ENCODE results near the gene CTSS. TPM values are rescaled to one million over a fixed set of nuclear protein-coding genes. Genes with fewer than 3 reads are reported as not detected.

CTSS gene
- 4.4 and 6.9 TPM in 2 replicates for total RNA-seq
- long read RNA-seq, full-length matches to known transcripts = 31 of 34 reads
- long read RNA-seq, partial matches to known transcripts = 1 of 34 reads
- long read RNA-seq, other reads (novel, unspliced or antisense) = 2 of 34 reads

GRCh38 chr1:150765296-150765976 is at the start of gene CTSS:
CTSS (minus strand) TSS chr1:150765778; CDS start chr1:150764763, 1,015 bp downstream.
- H3K27ac Mint-ChIP-seq (ENCODE audit: unreplicated experiment) = peak within 1 kb of the TSS; percentile 81
- TF ChIP-seq CTCF (IDR thresholded peaks at IDR 0.05) = no peak
- H3K36me3 Mint-ChIP-seq (ENCODE audit: unreplicated experiment) = no peaks in the 10 kb centered on the region
- peaks cover 19% of the 10 kb centered on the region for H3K4me1 Mint-ChIP-seq (ENCODE audit: unreplicated experiment)
- H3K4me3 Mint-ChIP-seq (ENCODE audit: unreplicated experiment) = peak within 1 kb of the TSS; percentile 64
- no peaks in the 10 kb centered on the region for H3K27me3 Mint-ChIP-seq (ENCODE audit: unreplicated experiment)
- DNase-seq (ENCODE audit: extremely low spot score, unreplicated experiment) = no peak
- peaks cover 2% of the 10 kb centered on the region for H3K9me3 Mint-ChIP-seq (ENCODE audit: unreplicated experiment)

GRCh38 chr1:150813028-150813707 is 47.6 kb upstream of the CTSS start:
- Mint-ChIP-seq H3K9me3 (ENCODE audit: unreplicated experiment) (no peaks in the 10 kb centered on the region), H3K4me3 (ENCODE audit: unreplicated experiment) (no peak overlapping the region), H3K27ac (ENCODE audit: unreplicated experiment) (no peak overlapping the region), H3K27me3 (ENCODE audit: unreplicated experiment) (no peaks in the 10 kb centered on the region), H3K4me1 (ENCODE audit: unreplicated experiment) (peaks cover 13% of the 10 kb centered on the region), H3K36me3 (ENCODE audit: unreplicated experiment) (peaks cover 31% of the 10 kb centered on the region)
- no peak for DNase-seq (ENCODE audit: extremely low spot score, unreplicated experiment)
- peak; percentile 75 for TF ChIP-seq CTCF (IDR thresholded peaks at IDR 0.05)

GRCh38 chr1:150810958-150811659 is 45.5 kb upstream of the CTSS start:
- Mint-ChIP-seq H3K27me3 (ENCODE audit: unreplicated experiment) (no peaks in the 10 kb centered on the region), H3K36me3 (ENCODE audit: unreplicated experiment) (peaks cover 16% of the 10 kb centered on the region), H3K4me3 (ENCODE audit: unreplicated experiment) (no peak overlapping the region), H3K9me3 (ENCODE audit: unreplicated experiment) (no peaks in the 10 kb centered on the region), H3K27ac (ENCODE audit: unreplicated experiment) (no peak overlapping the region), H3K4me1 (ENCODE audit: unreplicated experiment) (peaks cover 34% of the 10 kb centered on the region)
- no peak for DNase-seq (ENCODE audit: extremely low spot score, unreplicated experiment)
- no peak for TF ChIP-seq CTCF (IDR thresholded peaks at IDR 0.05)

GRCh38 chr1:150809651-150810050 is 44.1 kb upstream of the CTSS start:
- Mint-ChIP-seq H3K9me3 (ENCODE audit: unreplicated experiment) (no peaks in the 10 kb centered on the region), H3K4me3 (ENCODE audit: unreplicated experiment) (no peak overlapping the region), H3K27ac (ENCODE audit: unreplicated experiment) (no peak overlapping the region), H3K4me1 (ENCODE audit: unreplicated experiment) (peaks cover 36% of the 10 kb centered on the region), H3K27me3 (ENCODE audit: unreplicated experiment) (no peaks in the 10 kb centered on the region), H3K36me3 (ENCODE audit: unreplicated experiment) (peaks cover 12% of the 10 kb centered on the region)
- DNase-seq (ENCODE audit: extremely low spot score, unreplicated experiment) = no peak
- TF ChIP-seq CTCF (IDR thresholded peaks at IDR 0.05) = no peak

GRCh38 chr1:150808846-150809245 is 43.3 kb upstream of the CTSS start:
- DNase-seq (ENCODE audit: extremely low spot score, unreplicated experiment) = no peak
- H3K9me3 Mint-ChIP-seq (ENCODE audit: unreplicated experiment) = no peaks in the 10 kb centered on the region
- H3K4me3 Mint-ChIP-seq (ENCODE audit: unreplicated experiment) = peak overlapping the region; percentile 76
- no peak for TF ChIP-seq CTCF (IDR thresholded peaks at IDR 0.05)
- no peak overlapping the region for H3K27ac Mint-ChIP-seq (ENCODE audit: unreplicated experiment)
- H3K4me1 Mint-ChIP-seq (ENCODE audit: unreplicated experiment) = peaks cover 36% of the 10 kb centered on the region
- no peaks in the 10 kb centered on the region for H3K27me3 Mint-ChIP-seq (ENCODE audit: unreplicated experiment)
- H3K36me3 Mint-ChIP-seq (ENCODE audit: unreplicated experiment) = peaks cover 8% of the 10 kb centered on the region

Measured in osteocyte (in vitro differentiated cells).